ENCODE measurements around the gene PHACTR3. TPM values are rescaled to one million over a fixed set of nuclear protein-coding genes. Genes with fewer than 3 reads are reported as not detected.

PHACTR3 gene
- polyA plus RNA-seq, 3 donors from 2014 or later: not detected

- H3K36me3 Mint-ChIP-seq: no peaks in the 10 kb centered on the region
- no peak overlapping the region for H3K27ac Mint-ChIP-seq
- peaks cover 0 to 4% (median 2%) of the 10 kb centered on the region in 3 donors for H3K27me3 Mint-ChIP-seq (ENCODE audit: low read depth in 3 of 3)
- no peak overlapping the region for H3K4me3 Mint-ChIP-seq
- H3K4me1 Mint-ChIP-seq: no peaks in the 10 kb centered on the region
- peaks cover 0 to 3% (median 0%) of the 10 kb centered on the region in 6 donors for H3K9me3 Mint-ChIP-seq
- no peak for DNase-seq
These were observed 40.1 kb downstream of the PHACTR3 start for GRCh38 chr20:59644371-59644939.

- Mint-ChIP-seq H3K4me3 (no peak overlapping the region), H3K27ac (no peak overlapping the region), H3K4me1 (no peaks in the 10 kb centered on the region), H3K9me3 (peaks cover 0 to 3% (median 0%) of the 10 kb centered on the region in 6 donors), H3K36me3 (no peaks in the 10 kb centered on the region), H3K27me3 (ENCODE audit: low read depth in 3 of 3) (peaks cover 0 to 4% (median 2%) of the 10 kb centered on the region in 3 donors)
- no peak for DNase-seq
These were observed 40.9 kb downstream of the PHACTR3 start for GRCh38 chr20:59645271-59645670.

- H3K4me3 Mint-ChIP-seq: no peak overlapping the region
- H3K9me3 Mint-ChIP-seq: peaks cover 0 to 3% (median 0%) of the 10 kb centered on the region in 6 donors
- peaks cover 0 to 4% (median 2%) of the 10 kb centered on the region in 3 donors for H3K27me3 Mint-ChIP-seq (ENCODE audit: low read depth in 3 of 3)
- no peak for DNase-seq
- H3K27ac Mint-ChIP-seq: no peak overlapping the region
- H3K36me3 Mint-ChIP-seq: no peaks in the 10 kb centered on the region
- H3K4me1 Mint-ChIP-seq: no peaks in the 10 kb centered on the region
These were observed 41.4 kb downstream of the PHACTR3 start for GRCh38 chr20:59645761-59646171.

GRCh38 chr20:59646487-59646886 is 42.1 kb downstream of the PHACTR3 start:
- Mint-ChIP-seq H3K27ac (no peak overlapping the region), H3K36me3 (no peaks in the 10 kb centered on the region), H3K9me3 (peaks cover 0 to 3% (median 0%) of the 10 kb centered on the region in 6 donors)

GRCh38 chr20:59647271-59647670 is 42.9 kb downstream of the PHACTR3 start:
- H3K27me3 Mint-ChIP-seq (ENCODE audit: low read depth in 3 of 3): peaks cover 0 to 5% (median 2%) of the 10 kb centered on the region in 3 donors
- no peaks in the 10 kb centered on the region for H3K36me3 Mint-ChIP-seq
- peaks cover 0 to 3% (median 0%) of the 10 kb centered on the region in 6 donors for H3K9me3 Mint-ChIP-seq
- DNase-seq: no peak
- no peaks in the 10 kb centered on the region for H3K4me1 Mint-ChIP-seq
- H3K4me3 Mint-ChIP-seq: no peak overlapping the region
- H3K27ac Mint-ChIP-seq: no peak overlapping the region

More at GRCh38 chr20:59646487-59646886, 42.1 kb downstream of the PHACTR3 start:
- no peak for DNase-seq
- Mint-ChIP-seq H3K27me3 (ENCODE audit: low read depth in 3 of 3) (peaks cover 0 to 5% (median 2%) of the 10 kb centered on the region in 3 donors), H3K4me1 (no peaks in the 10 kb centered on the region), H3K4me3 (no peak overlapping the region)

GRCh38 chr20:59648466-59649070 is 44.2 kb downstream of the PHACTR3 start:
- H3K27ac Mint-ChIP-seq: no peak overlapping the region
- no peaks in the 10 kb centered on the region for H3K4me1 Mint-ChIP-seq
- peaks cover 0 to 7% (median 2%) of the 10 kb centered on the region in 3 donors for H3K27me3 Mint-ChIP-seq (ENCODE audit: low read depth in 3 of 3)
- no peaks in the 10 kb centered on the region for H3K36me3 Mint-ChIP-seq
- no peak for DNase-seq
- no peak overlapping the region for H3K4me3 Mint-ChIP-seq
- peaks cover 0 to 6% (median 0%) of the 10 kb centered on the region in 6 donors for H3K9me3 Mint-ChIP-seq

GRCh38 chr20:59650418-59650817 is 46.1 kb downstream of the PHACTR3 start:
- H3K36me3 Mint-ChIP-seq: no peaks in the 10 kb centered on the region

GRCh38 chr20:59652381-59652780 is 48.0 kb downstream of the PHACTR3 start:
- no peak overlapping the region for H3K4me3 Mint-ChIP-seq
- H3K36me3 Mint-ChIP-seq: peaks cover 0 to 4% (median 0%) of the 10 kb centered on the region in 3 donors
- peaks cover 0 to 11% (median 2%) of the 10 kb centered on the region in 3 donors for H3K27me3 Mint-ChIP-seq (ENCODE audit: low read depth in 3 of 3)
- DNase-seq: no peak
- peaks cover 3 to 7% (median 4%) of the 10 kb centered on the region in 6 donors for H3K9me3 Mint-ChIP-seq
- no peaks in the 10 kb centered on the region for H3K4me1 Mint-ChIP-seq
- H3K27ac Mint-ChIP-seq: no peak overlapping the region

More at GRCh38 chr20:59650418-59650817, 46.1 kb downstream of the PHACTR3 start:
- DNase-seq: no peak
- Mint-ChIP-seq H3K4me3 (no peak overlapping the region), H3K27me3 (ENCODE audit: low read depth in 3 of 3) (peaks cover 0 to 11% (median under 1%) of the 10 kb centered on the region in 3 donors), H3K9me3 (peaks cover 0 to 4% (median 0%) of the 10 kb centered on the region in 6 donors), H3K4me1 (no peaks in the 10 kb centered on the region), H3K27ac (no peak overlapping the region)

GRCh38 chr20:59656417-59656816 is 52.1 kb downstream of the PHACTR3 start:
- Mint-ChIP-seq H3K9me3 (peaks cover 10 to 29% (median 19%) of the 10 kb centered on the region in 6 donors), H3K36me3 (peaks cover 4 to 7% (median 4%) of the 10 kb centered on the region in 3 donors), H3K27ac (no peak overlapping the region), H3K4me3 (no peak overlapping the region), H3K27me3 (ENCODE audit: low read depth in 3 of 3) (peaks cover 0 to 11% (median 6%) of the 10 kb centered on the region in 3 donors), H3K4me1 (no peaks in the 10 kb centered on the region)
- DNase-seq: no peak

- Mint-ChIP-seq H3K4me3 (no peak overlapping the region), H3K27ac (no peak overlapping the region), H3K4me1 (no peaks in the 10 kb centered on the region), H3K27me3 (ENCODE audit: low read depth in 3 of 3) (peaks cover 0 to 7% (median 6%) of the 10 kb centered on the region in 3 donors), H3K9me3 (peaks cover 10 to 29% (median 19%) of the 10 kb centered on the region in 6 donors), H3K36me3 (peaks cover 4 to 7% (median 4%) of the 10 kb centered on the region in 3 donors)
- DNase-seq: no peak
These were observed 53.2 kb downstream of the PHACTR3 start for GRCh38 chr20:59657459-59658046.

- peaks cover 10 to 29% (median 19%) of the 10 kb centered on the region in 6 donors for H3K9me3 Mint-ChIP-seq
- H3K4me1 Mint-ChIP-seq: no peaks in the 10 kb centered on the region
- no peak for DNase-seq
- H3K27me3 Mint-ChIP-seq (ENCODE audit: low read depth in 3 of 3): peaks cover 3 to 8% (median 4%) of the 10 kb centered on the region in 3 donors
- no peak overlapping the region for H3K27ac Mint-ChIP-seq
- no peak overlapping the region for H3K4me3 Mint-ChIP-seq
- peaks cover 4 to 7% (median 4%) of the 10 kb centered on the region in 3 donors for H3K36me3 Mint-ChIP-seq
These were observed 56.1 kb downstream of the PHACTR3 start for GRCh38 chr20:59660471-59660870.

GRCh38 chr20:59661153-59661552 is 56.8 kb downstream of the PHACTR3 start:
- Mint-ChIP-seq H3K4me3 (no peak overlapping the region), H3K27ac (no peak overlapping the region), H3K9me3 (peaks cover 10 to 29% (median 19%) of the 10 kb centered on the region in 6 donors), H3K27me3 (ENCODE audit: low read depth in 3 of 3) (peaks cover 4 to 6% (median 4%) of the 10 kb centered on the region in 3 donors), H3K4me1 (no peaks in the 10 kb centered on the region), H3K36me3 (peaks cover 4 to 7% (median 4%) of the 10 kb centered on the region in 3 donors)
- DNase-seq: no peak

GRCh38 chr20:59661621-59662020 is 57.3 kb downstream of the PHACTR3 start:
- Mint-ChIP-seq H3K9me3 (peaks cover 10 to 29% (median 19%) of the 10 kb centered on the region in 6 donors), H3K36me3 (peaks cover 4 to 7% (median 4%) of the 10 kb centered on the region in 3 donors), H3K4me1 (no peaks in the 10 kb centered on the region), H3K4me3 (no peak overlapping the region), H3K27ac (no peak overlapping the region), H3K27me3 (ENCODE audit: low read depth in 3 of 3) (peaks cover 4 to 10% (median 4%) of the 10 kb centered on the region in 3 donors)
- no peak for DNase-seq

GRCh38 chr20:59662161-59662560 is 57.8 kb downstream of the PHACTR3 start:
- Mint-ChIP-seq H3K36me3 (peaks cover under 1 to 7% (median 4%) of the 10 kb centered on the region in 3 donors), H3K9me3 (peaks cover 8 to 25% (median 16%) of the 10 kb centered on the region in 6 donors), H3K27me3 (ENCODE audit: low read depth in 3 of 3) (peaks cover 4 to 10% (median 4%) of the 10 kb centered on the region in 3 donors), H3K4me3 (no peak overlapping the region), H3K4me1 (no peaks in the 10 kb centered on the region), H3K27ac (no peak overlapping the region)
- no peak for DNase-seq
